T-helper 2 cell treated with Interferon-gamma antibody and Interleukin-4, amounts not matched to agents 5 μg/mL and 100 μg/mL, for 36 hours (primary cell): ENCODE results near the gene MAST2.

Source experiments
- DNase-seq: peaks from one replicate; pipeline ENCODE4 v3.0.0; 2021; ENCODE audit warnings: low spot score
- H3K27ac Mint-ChIP-seq: one replicate; pipeline ENCODE4 v1.8.0; 2021; ENCODE audit warnings: mild to moderate bottlenecking, mixed read lengths
- H3K27me3 Mint-ChIP-seq: one replicate; pipeline ENCODE4 v1.8.0; 2021; ENCODE audit warnings: low read depth, mixed read lengths
- H3K36me3 Mint-ChIP-seq: one replicate; pipeline ENCODE4 v1.8.0; 2021; ENCODE audit warnings: low read depth, mixed read lengths
- H3K4me1 Mint-ChIP-seq: one replicate; pipeline ENCODE4 v1.8.0; 2021; ENCODE audit warnings: low read depth, mixed read lengths
- H3K4me3 Mint-ChIP-seq: one replicate; pipeline ENCODE4 v1.8.0; 2022; ENCODE audit warnings: mild to moderate bottlenecking, moderate library complexity, mixed read lengths
- H3K9me3 Mint-ChIP-seq: one replicate; pipeline ENCODE4 v1.8.0; 2021; ENCODE audit warnings: mixed read lengths

MAST2 gene

DNA sequence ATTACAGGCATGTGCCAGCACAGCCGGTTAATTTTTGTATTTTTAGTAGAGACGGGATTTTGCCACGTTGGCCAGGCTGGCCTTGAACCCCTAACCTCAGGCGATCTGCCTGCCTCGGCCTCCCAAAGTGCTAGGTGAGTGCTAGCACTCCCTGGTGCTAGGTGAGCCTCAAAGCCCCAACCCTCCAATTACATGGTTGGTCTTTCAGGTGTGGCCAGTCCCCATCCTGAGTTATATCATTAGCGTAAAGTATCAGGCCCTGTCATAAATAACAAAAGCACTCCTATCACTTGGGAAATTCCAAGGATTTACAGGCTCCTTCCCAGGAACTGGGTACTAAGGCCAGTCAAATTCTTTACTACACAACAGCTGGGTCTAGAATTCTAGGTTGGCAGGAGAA, 191.0 kb downstream of the MAST2 start:
- Mint-ChIP-seq H3K27ac (no peak overlapping the region), H3K9me3 (no peaks in the 10 kb centered on the region), H3K4me3 (no peak overlapping the region), H3K36me3 (no peaks in the 10 kb centered on the region), H3K27me3 (no peaks in the 10 kb centered on the region), H3K4me1 (no peaks in the 10 kb centered on the region)
- no peak for DNase-seq

DNA sequence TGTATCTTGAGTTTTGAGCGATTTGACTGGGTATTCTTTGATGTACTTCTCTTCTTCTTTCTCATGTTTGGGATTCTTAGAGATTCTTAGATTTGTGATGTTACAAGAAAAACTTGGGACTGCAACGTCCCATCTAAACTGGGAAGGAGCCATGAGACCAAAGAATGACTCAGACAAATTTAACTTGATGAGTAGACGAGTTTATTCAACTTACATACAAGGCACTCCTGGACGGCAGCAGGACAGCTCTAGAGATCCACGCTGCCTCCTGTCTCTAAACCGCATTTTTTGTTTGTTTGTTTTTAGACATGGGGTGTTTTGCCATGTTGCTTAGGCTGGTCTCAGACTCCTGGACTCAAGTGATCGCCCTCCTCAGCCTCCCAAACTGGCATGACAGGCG, 191.9 kb downstream of the MAST2 start:
- Mint-ChIP-seq H3K36me3 (peaks cover 3% of the 10 kb centered on the region), H3K4me1 (no peaks in the 10 kb centered on the region), H3K4me3 (no peak overlapping the region), H3K9me3 (no peaks in the 10 kb centered on the region), H3K27ac (no peak overlapping the region), H3K27me3 (no peaks in the 10 kb centered on the region)
- no peak for DNase-seq

DNA sequence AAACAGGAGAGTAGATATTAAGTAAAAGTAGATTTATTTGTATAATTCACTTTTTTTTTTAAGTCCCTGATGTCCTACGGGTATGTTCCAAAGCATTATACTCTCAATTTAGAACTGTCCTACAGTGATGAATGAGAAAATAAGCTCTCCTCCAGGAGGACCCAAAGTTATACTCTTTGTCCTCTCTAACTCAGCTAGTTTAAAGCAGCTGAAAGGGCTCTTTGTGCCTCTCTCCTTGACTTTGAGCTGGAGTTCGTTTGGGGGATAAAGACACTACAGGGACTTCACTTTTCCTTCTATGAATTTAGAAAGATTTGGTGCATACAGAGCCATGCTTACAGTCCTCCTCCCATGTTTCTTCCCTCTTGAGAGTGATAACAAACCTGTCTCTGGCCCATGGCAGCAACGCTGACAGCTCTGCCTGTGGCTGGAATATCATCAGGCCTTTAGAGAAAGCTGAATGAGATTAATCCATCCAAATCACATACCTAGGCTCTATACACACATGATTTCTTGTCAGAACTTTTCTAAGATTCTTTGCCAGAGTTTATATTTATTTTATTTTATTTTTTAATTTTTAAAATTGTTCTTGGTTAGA, 194.7 kb downstream of the MAST2 start:
- H3K4me1 Mint-ChIP-seq: no peaks in the 10 kb centered on the region
- H3K36me3 Mint-ChIP-seq: peaks cover 5% of the 10 kb centered on the region
- no peak overlapping the region for H3K4me3 Mint-ChIP-seq
- no peak for DNase-seq
- H3K9me3 Mint-ChIP-seq: no peaks in the 10 kb centered on the region
- H3K27me3 Mint-ChIP-seq: no peaks in the 10 kb centered on the region
- H3K27ac Mint-ChIP-seq: no peak overlapping the region

DNA sequence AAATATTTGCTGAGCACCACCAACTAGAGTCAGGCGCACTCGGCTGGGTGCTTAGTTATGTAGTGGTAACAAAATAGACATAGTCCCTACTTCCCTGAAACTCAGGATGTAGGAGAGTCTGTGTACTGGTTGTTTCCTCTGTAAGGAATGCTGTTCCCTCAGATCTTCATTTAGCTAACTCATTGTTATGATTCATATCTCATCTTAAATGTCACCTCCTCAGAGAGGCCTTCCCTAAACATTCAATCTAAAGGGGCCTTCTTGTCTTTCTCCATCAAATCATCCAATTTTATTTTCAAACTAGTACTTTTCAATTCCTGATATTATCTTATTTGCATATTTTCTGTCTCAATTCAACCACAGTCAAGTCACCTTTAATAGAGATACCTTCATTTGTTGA, 196.1 kb downstream of the MAST2 start:
- Mint-ChIP-seq H3K4me3 (no peak overlapping the region), H3K9me3 (no peaks in the 10 kb centered on the region), H3K4me1 (no peaks in the 10 kb centered on the region), H3K27me3 (no peaks in the 10 kb centered on the region), H3K36me3 (peaks cover 5% of the 10 kb centered on the region), H3K27ac (no peak overlapping the region)
- no peak for DNase-seq

DNA sequence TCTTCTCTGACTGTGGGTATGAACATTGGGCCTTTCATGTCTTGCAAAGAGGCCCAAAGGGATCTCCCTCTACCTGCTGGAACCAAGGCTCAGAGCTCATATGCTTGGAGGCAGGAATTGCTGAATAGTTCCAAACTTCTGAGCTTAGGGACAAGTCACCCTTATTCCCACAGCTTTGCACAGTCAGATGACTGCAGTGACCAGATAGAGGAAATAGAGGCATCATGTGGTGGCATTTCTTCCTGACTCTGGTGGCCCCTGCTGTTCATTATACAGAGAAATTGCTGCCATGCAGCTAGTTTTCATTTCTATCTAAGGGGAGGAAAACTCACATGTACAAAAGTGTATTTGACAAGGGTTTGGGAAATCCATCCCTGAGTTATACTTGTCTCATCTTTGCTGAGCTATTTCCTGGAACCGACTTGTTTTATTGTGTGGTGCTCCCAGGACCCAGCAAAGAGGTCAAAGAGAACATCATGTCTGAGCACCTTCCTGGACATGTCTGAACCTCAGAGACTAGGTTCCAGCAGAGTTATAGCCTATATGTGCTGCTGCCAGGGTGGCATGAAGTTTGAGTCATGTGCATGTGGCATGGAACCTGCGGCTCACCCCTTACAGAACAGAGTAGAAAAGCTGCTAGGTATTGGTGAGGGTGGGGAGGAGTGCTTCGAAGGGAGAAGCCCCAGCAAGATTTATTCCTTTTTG, 197.8 kb downstream of the MAST2 start:
- no peak overlapping the region for H3K4me3 Mint-ChIP-seq
- H3K27me3 Mint-ChIP-seq: no peaks in the 10 kb centered on the region
- H3K36me3 Mint-ChIP-seq: peaks cover 8% of the 10 kb centered on the region
- DNase-seq: no peak
- H3K27ac Mint-ChIP-seq: no peak overlapping the region
- no peaks in the 10 kb centered on the region for H3K9me3 Mint-ChIP-seq
- H3K4me1 Mint-ChIP-seq: no peaks in the 10 kb centered on the region

DNA sequence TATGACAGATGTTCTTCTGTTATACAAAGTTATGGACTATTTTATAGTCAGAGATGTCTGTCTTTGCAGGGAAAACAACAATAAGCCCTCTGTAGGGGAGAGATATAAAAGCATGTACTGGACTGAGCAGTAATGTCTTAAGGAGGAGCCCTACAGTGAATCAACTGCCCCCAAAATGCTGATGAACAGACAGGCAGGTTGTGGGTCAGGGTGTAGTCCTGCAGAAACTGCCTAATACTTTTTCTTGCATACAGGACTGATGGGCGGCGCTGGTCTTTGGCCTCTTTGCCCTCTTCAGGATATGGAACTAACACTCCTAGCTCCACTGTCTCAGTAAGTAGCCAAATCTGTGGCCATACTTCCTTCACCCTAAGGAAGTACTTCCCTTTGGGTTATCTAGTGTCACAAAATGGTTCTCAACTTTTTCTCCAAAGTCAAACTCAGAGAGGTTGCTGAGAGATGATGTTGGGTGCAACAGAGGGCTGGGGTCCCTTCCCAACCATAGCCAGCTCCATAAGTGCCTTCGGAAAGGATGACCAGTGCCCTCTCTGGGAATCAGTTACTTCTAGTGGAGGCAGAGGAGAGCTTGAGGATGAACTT, 199.2 kb downstream of the MAST2 start:
- Mint-ChIP-seq H3K4me3 (no peak overlapping the region), H3K4me1 (no peaks in the 10 kb centered on the region), H3K36me3 (peaks cover 16% of the 10 kb centered on the region), H3K9me3 (no peaks in the 10 kb centered on the region), H3K27ac (no peak overlapping the region), H3K27me3 (no peaks in the 10 kb centered on the region)
- DNase-seq: no peak

DNA sequence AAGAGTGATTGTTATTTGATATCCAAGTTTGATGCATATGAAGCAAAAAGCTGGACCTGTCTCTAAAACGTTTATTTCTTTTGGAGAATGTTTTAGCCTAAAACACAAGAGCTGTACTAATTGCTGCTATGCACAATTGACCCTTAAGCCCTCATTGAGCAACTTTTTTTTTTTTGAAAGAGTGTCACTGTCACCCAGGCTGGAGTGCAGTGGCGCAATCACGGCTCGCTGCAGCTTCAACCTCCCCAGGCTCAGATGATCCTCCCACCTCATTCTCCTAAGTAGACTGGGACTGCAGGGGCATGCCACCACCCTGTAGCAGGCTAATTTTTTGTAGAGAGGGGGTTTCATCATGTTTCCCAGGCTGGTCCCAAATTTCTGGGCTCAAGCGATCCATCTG, 199.9 kb downstream of the MAST2 start:
- no peak for DNase-seq
- no peaks in the 10 kb centered on the region for H3K9me3 Mint-ChIP-seq
- no peak overlapping the region for H3K27ac Mint-ChIP-seq
- peaks cover 20% of the 10 kb centered on the region for H3K36me3 Mint-ChIP-seq
- no peak overlapping the region for H3K4me3 Mint-ChIP-seq
- no peaks in the 10 kb centered on the region for H3K27me3 Mint-ChIP-seq
- H3K4me1 Mint-ChIP-seq: no peaks in the 10 kb centered on the region

DNA sequence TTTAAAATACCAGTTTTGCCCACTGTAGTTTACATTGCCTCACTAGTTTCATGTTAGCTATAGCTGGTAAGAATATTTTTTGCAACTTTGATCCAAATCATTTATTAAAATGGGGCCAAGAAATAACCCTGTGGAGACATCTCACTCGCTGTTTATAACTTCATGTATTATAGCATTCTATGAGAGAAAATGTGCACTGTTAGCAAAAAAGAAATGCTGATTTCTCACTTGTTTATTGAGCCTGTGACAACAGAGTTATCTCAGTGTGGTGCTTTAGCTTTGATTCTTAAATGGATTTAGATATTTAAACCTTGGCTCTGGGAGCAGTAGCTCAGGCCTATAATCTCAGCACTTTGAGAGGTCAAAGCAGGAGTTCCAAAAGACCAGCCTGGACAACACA, 201.1 kb downstream of the MAST2 start:
- Mint-ChIP-seq H3K4me3 (no peak overlapping the region), H3K4me1 (no peaks in the 10 kb centered on the region), H3K9me3 (no peaks in the 10 kb centered on the region), H3K36me3 (peaks cover 23% of the 10 kb centered on the region), H3K27ac (no peak overlapping the region), H3K27me3 (no peaks in the 10 kb centered on the region)
- no peak for DNase-seq

DNA sequence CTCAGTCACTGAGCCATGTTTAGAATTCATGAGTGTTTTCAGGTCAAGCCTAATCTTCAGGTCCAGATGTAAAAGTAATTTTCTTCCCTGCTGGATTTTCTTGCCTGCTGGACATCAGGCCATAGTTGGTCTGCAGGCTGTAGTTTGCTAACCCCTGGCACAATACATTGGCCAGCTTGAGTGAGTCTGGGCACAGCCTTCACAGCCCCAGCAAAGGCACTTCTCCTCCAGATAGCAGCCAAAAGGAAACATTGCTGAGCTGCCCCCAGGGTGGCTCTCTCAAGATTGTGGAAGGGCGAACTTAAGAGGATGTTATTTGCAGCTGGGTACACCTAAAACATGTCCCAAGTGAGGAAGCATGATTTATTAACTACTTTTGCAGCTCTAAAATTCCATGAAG, 202.2 kb downstream of the MAST2 start:
- no peak for DNase-seq
- Mint-ChIP-seq H3K4me3 (no peak overlapping the region), H3K36me3 (peaks cover 25% of the 10 kb centered on the region), H3K4me1 (no peaks in the 10 kb centered on the region), H3K27me3 (no peaks in the 10 kb centered on the region), H3K27ac (no peak overlapping the region), H3K9me3 (no peaks in the 10 kb centered on the region)

DNA sequence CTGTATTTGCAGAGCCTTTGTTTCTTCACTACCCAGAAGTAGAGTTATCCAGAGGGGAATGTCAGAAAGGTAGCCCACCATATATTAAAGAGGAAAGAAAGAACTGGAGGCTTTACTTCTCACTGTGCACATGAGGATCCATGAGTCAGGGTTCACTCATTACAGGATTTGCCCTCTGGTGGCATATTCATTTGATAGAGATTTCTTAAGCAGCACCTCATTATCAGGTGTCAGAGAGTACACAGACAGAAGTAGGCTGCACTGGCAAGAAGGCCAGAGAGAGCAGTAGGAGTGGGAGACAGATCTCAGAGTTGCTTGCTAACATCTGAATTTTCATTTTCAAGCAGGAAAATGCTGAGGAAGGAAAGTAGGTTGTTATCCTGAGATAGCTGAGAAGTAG, 205.2 kb downstream of the MAST2 start:
- H3K36me3 Mint-ChIP-seq: peaks cover 28% of the 10 kb centered on the region
- H3K4me3 Mint-ChIP-seq: no peak overlapping the region
- no peaks in the 10 kb centered on the region for H3K9me3 Mint-ChIP-seq
- DNase-seq: no peak
- H3K27me3 Mint-ChIP-seq: no peaks in the 10 kb centered on the region
- H3K27ac Mint-ChIP-seq: no peak overlapping the region
- H3K4me1 Mint-ChIP-seq: no peaks in the 10 kb centered on the region

DNA sequence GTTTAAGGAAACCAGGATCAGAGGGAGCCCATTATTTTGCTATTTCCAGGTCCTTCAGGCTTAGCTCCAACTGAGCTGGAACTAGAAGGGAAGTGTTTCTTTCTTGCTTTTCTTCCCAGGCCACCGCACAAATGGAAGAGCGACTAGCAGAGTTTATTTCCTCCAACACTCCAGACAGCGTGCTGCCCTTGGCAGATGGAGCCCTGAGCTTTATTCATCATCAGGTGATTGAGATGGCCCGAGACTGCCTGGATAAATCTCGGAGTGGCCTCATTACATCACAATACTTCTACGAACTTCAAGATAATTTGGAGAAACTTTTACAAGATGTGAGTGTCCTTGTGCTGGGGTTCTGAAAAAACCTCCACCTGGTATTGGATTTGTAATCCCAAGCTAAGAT, 207.2 kb downstream of the MAST2 start:
- Mint-ChIP-seq H3K9me3 (no peaks in the 10 kb centered on the region), H3K4me3 (no peak overlapping the region), H3K4me1 (no peaks in the 10 kb centered on the region), H3K36me3 (peaks cover 30% of the 10 kb centered on the region), H3K27me3 (no peaks in the 10 kb centered on the region), H3K27ac (no peak overlapping the region)
- DNase-seq: no peak

DNA sequence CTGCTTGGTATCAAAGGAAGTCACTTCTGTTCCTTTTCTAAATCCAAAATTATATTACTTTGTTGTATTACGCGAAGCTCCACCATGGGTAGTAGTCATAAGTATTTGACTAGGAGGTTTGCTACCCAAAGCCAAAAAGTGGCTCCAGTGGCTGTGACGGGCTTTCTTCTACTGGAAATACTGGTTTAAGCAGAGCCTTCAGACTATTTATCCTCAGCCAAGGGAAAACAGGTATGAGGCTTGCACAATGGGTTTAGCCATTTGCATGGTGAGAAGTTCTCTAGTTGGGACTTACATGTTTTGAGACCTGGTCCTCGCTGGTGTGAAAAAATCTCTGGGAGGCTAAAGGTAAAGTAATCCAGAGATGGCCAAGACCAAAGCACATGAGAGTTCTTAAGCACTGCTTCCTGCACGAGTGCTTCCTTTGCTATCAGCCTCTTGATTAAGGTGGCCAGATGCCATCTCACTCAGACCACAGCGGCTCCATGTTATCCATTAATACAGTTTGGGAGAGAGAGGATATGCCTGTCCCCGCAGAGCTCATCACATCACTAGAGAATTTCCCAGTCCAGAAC, 207.8 kb downstream of the MAST2 start:
- H3K27me3 Mint-ChIP-seq: no peaks in the 10 kb centered on the region
- DNase-seq: no peak
- H3K9me3 Mint-ChIP-seq: no peaks in the 10 kb centered on the region
- H3K36me3 Mint-ChIP-seq: peaks cover 27% of the 10 kb centered on the region
- H3K27ac Mint-ChIP-seq: no peak overlapping the region
- H3K4me3 Mint-ChIP-seq: no peak overlapping the region
- no peaks in the 10 kb centered on the region for H3K4me1 Mint-ChIP-seq

DNA sequence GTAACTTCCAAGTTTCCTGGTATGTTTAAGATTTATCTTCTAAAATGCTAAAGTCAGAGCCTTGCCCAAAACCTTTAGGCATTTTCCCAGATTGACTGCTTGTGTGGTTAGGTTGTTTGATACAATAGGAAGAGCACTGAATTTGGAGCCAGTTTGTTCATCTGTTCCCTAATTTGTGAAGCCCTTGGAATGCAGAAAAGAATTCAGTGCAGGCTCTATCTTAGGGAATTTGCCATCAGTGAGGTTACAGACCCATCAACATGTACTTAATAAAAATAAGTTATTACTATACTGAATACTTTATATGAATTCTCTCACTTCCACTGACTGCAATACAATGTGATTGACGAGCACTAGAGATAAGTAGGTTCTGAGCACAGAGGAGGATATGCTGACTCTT, 208.8 kb downstream of the MAST2 start:
- DNase-seq: no peak
- Mint-ChIP-seq H3K36me3 (peaks cover 22% of the 10 kb centered on the region), H3K4me1 (no peaks in the 10 kb centered on the region), H3K9me3 (no peaks in the 10 kb centered on the region), H3K27me3 (no peaks in the 10 kb centered on the region), H3K27ac (no peak overlapping the region), H3K4me3 (no peak overlapping the region)

DNA sequence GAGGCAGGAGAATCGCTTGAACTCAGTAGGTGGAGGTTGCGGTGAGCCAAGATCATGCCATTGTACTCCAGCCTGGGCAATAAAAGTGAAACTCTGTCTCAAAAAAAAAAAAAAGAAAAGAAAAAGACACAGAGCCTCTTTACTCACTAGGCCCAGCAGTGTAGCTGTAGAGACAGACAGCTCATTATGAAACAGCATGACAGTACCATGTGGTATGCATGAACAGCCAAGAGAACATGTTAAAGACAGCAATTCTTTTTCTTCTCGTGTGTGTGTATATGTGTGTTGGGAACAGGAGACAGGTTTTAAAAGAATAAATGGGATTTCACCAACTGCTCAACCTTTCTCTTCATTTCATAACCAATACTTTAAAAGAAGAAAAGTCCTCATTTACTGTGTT, 210.2 kb downstream of the MAST2 start:
- Mint-ChIP-seq H3K36me3 (peaks cover 13% of the 10 kb centered on the region), H3K27me3 (no peaks in the 10 kb centered on the region), H3K9me3 (no peaks in the 10 kb centered on the region), H3K4me1 (no peaks in the 10 kb centered on the region), H3K4me3 (no peak overlapping the region), H3K27ac (no peak overlapping the region)
- no peak for DNase-seq
